GM20431 (cell line): ENCODE data around the gene NKAP.
"Not testable (repeated sequence)": the region's sequence is repeated elsewhere in the genome, so short reads cannot be mapped to it uniquely, and the experiment has no call there.

Experiments used
- in situ Hi-C: fragments of 300-500 bp; cut with MseI, MboI; formaldehyde crosslinking; loops from one replicate; pipeline ENCODE4 v1.15.0; 2020; ENCODE audit warnings: low sequenced_read_pairs; ENCODE audit not compliant: unreplicated experiment

Gene NKAP

DNA sequence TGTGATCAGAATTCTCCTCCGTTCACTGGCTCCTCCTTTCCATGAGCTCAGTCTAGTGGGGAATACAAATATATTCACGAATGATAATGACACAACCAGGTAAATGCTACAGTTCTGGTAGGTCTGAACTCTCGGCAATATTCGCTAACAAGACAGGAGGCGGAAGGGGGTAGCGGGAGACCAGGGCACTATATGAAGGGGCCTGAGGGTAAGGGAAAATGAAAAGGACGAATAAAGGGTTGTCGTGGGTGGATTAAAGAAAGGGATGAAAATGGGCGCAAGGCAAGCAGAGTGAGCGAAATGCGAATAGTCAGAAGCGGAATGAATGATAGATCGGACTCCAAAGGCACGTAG lies 743 bp downstream of the NKAP start:
- in situ Hi-C loops: no loop called here

DNA sequence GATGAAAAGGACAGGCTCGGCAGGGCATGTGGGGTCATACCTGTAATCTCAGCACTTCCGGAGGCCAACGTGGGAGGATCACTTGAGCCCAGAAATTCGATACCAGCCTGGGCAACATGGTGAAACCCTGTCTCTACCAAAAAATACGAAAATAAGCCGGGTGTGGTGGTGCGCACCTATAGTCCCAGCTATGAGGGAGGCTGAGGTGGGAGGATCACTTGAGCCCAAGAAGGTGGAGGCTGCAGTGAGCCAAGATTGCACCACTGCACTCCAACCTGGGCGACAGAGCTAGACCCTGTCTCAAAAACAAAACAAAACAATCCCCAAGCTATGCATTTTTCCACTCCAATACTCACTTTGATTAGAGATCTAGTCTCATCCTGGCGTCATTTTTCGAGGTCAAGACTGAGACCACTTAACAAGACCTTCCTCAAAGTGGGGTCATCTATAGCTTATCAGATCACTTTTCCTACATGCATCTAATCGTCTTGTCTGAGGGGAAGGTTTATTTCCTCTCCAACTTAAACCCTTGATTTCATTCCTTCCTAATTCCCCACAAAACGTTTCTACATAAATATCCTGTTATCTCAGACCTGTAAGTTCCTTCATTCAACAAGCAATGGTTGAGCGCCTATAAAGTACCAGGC lies 1.3 kb downstream of the NKAP start:
- in situ Hi-C loops: no loop called here

DNA sequence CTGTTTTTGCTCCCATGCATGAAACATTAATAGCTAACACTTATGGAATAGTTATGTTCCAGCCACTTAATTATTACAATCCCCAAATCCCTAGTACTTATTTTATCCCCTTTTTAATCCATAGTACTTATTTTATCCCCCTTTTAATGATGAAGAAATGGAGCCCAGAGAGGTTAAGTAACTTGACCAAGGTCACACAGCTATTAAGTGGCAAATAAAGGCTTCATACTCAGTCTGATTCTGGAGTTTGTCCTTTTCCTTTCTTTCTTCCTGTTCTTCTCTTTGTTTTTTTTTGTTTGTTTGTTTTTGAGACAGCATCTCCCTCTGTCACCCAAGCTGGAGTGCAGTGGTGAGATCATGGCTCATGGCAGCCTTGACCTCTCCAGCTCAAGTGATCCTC lies 2.2 kb downstream of the NKAP start:
- in situ Hi-C loops: no loop called here

DNA sequence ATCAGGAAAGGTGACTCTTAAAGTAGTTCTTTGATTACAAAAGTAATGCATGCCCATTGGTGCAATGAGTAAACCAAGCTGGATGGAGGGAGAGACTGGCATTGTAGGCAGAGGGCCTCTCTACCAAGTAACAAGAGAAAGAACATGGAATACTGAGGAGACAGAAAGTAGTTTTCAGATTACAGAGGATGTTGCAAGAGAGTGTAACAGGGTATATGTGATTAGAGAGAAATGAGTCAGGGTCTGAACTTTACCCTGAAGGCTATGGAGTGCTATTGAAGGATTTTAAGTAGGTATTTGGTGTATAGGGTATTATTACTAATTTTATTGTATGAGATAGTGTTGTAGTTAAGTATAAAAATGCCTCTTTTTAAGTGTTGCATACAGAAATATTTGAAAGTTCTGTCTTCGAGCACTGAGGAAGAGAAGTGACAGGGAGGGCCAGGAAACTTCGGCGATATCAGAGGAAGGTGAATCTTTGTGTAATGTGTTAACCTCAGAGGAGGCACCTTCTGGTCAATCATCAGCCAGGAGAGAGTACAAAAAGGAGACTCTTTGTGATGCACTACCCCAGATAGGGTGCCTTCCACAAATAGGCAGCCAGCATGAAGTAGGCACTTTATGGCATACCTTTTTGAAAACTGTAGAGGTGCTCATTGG lies 8.2 kb downstream of the NKAP start:
- in situ Hi-C loops: no loop called here

DNA sequence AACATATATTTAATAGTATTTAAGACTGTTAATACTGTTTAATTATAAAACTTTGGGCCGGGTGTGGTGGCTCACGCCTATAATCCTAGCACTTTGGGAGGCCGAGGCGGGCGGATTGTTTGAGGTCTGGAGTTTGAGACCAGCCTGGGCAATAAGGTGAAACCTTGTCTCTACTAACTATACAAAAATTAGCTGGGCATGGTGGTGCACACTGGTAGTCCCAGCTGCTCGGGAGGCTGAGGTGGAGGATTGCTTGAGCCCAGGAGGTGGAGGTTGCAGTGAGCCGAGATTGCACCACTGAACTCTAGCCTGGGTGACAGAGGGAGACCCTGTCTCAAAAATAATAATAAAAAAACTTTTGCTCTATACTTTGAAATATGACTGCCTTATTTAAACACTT lies 21.2 kb downstream of the NKAP start:
- in situ Hi-C loops: not testable (repeated sequence)

DNA sequence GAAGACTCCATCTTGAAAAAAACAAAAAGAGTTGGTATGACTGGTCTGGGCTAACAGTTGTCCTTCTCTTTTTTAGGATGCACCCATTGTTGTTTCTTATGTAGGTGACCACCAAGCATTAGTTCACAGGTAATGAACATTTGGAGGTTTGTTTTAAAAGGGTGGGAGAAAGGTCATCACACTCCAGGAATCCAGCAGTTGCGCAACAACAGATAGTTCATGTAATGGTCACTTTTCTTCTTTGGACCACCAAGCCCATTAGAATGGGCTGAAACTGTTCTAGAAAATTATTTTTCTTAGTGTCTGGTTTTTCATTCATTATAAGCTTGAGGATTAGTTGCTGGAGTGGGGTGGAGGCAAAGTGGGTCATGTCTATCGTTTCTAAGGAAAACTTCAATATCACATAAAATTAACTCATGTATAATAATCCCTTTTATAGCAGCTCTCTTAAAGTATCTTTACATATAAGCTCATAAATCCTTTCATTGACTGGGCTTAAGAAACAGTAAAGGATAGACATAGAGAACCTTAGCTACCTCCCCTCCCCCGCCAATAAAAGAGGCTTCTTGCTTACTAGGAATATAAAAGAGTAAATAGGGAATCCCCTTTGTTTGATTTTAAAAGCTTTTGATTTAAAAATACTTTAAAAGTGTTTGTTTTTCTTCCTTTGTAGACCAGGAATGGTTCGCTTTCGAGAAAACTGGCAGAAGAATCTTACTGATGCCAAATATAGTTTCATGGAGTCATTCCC lies 23.5 kb downstream of the NKAP start:
- in situ Hi-C loops: no loop called here

DNA sequence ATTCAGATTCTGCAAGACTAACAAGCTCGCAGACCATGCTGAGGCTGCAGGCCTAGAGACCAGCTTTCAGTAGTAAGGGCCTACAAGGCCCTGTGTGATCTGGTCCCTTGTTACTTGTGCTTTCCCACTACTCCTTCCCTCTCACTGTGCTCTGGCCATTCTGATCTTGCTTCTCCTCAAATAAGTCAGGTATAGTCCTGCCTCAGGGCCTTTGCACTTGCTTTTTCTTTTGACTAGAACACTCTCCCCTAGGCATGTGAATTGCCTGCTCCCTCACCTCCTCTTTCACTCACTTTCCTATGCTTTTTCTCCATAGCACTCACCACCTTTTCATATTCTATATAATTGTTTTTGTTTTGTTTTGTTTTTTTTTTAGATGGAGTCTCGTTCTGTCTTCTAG lies 25.7 kb downstream of the NKAP start:
- in situ Hi-C loops: no loop called here

DNA sequence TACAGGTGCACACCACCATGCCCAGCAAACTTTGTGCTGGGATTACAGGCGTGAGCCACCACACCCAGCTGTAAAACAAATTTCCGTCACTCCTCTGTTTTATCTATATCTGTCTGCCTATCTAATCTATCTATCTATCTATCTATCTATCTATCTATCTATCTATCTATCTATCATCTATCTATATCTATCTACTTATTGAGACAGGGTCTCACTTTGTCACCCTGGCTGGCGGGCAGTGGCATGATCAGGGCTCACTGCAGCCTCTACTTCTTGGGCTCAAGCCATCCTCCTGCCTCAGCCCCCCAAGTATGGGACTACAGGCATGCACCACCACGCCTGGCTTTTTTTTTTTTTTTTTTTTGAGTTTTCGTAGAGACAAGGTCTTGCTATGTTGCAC lies 27.2 kb downstream of the NKAP start:
- in situ Hi-C loops: no loop called here

DNA sequence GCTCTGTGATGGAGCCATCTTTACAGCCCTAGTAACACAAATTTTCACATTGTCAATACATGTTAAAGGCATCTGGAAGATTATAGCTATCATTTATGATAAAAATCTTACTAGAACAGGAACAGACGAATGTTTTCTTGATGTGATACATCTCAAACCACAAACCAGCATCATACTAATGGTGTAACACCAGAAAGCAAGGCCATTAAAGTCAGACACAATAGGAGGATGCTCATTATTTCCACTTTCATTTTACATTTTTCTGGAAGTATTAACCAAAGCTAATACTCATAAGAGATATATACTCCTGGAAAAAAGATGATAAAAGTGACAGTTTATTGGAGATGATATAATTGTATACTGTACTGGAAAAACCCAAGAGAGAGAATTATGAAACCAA lies 42.6 kb downstream of the NKAP start:
- in situ Hi-C loops: no loop called here

DNA sequence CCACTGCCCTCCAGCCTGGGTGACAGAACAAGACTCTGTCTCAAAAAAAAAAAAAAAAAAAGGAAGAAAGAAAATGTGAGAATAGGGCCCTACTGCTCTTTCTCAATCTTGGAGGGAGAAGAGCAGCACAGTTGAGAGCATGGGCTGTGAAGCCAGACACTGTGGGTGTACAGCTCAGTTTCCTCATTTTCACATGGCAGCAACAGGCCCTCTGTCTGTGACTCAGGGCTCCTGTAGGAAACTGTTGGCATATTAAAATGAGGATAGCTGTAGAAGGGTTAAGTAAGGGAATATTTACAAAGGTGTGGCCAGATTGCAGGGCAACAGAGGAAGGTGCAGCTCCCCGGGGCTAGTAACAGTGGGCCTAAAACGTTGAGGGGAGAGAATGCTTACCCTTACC lies 44.4 kb downstream of the NKAP start:
- in situ Hi-C loops: no loop called here

DNA sequence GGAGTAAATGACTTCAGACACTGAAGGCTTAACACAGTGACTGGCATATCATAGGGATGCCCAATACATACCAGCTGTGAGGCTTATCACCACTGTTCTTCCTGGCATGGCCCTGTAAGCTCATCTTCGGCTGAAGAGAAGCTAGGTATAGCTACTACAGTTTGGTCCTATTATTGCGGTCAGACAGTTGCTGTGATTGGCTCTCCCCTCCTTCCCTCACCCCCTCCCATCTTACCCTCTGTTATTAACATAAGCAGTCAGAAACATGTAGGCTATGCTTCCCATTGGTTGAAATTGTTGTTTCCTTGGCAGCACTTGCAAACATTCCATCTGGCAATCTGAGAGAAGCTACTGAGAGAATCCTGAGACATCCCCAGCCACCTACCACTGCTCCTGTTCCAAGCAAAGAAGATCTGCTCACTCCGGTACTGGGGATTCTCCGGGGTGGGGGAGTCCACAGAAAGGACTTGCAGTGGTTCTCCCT lies 47.7 kb downstream of the NKAP start, which contains the start of gene AKAP14:
AKAP14 (plus strand) TSS at position 51 of the 484 bp plus-strand sequence. CDS start 7,331 bp downstream, outside the sequence.
- in situ Hi-C loops: no loop called here

DNA sequence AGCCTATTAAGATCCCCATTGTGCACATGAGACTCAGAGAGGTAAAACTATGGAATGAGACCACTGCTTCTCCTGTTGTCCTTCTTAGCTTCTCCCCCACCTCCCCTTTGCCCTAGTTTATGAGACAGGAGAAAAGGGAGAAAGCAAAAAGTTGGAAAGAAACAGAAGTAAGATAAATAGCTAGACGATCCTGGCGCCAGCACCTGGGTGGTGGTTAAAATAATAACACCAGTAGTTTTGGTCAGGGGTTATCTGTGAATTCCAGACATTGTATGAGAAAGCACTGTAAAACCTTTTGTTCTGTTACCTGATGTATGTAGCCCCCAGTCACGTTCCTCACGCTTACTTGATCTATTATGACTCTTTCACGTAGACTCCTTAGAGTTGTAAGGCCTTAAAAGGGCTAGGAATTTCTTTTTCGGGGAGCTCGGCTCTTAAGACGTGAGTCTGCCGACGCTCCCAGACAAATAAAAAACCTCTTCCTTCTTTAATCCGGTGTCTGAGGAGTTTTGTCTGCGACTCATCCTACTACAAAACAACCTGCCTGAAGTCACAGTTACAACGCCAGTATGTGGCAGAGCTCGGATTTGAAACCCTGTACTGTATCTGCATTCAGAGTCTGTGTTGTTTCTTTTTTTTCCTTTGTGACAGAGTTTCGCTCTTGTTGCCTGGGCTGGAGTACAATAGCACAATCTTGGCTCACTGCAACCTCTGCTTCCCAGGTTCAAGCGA lies 51.4 kb downstream of the NKAP start:
- in situ Hi-C loops: not testable (repeated sequence)

DNA sequence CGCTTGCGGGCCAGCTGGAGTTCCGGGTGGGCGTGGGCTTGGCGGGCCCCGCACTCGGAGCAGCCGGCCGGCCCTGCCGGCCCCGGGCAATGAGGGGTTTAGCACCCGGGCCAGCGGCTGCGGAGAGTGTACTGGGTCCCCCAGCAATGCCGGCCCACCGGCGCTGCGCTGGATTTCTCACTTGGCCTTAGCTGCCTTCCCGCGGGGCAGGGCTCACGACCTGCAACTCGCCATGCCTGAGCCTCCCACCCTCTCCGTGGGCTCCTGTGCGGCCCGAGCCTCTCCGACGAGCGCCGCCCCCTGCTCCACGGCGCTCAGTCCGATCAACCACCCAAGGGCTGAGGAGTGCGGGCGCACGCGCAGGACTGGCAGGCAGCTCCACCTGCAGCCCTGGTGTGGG lies 52.9 kb downstream of the NKAP start:
- in situ Hi-C loops: not testable (repeated sequence)

DNA sequence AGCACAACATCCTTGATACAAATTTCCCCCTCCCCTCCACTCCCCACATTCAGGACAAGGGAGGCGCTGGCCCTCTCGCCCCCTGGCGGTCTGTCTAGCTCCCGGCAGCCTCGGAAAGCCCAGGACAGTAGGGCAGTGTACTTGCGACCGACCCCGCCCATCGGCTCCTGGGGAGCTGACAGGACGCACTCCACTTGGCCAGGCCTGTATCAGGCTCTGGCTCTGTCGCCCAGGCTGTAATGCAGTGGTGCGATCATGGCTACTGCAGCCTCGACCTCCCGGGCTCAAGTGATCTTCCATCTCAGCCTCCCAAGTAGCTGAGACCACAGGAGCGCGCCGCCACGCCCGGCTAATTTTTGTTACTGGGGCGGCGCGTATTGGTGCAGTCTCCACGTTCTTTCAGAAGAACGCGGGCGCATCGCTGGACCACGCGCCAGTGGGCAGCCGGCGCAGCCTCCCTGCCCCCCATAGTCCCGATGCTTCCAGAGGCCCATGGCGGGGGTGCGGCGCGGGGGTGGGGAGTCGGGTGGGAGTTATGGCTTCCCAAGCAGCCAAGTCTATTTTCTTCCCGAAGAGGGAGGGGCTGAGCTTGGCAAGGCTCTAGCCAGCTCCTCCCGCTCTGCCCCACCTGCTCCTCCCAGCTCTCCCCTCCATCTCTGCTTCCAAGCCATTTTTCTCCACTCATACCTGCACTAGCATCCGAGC lies 55.7 kb downstream of the NKAP start:
- in situ Hi-C loops: no loop called here

DNA sequence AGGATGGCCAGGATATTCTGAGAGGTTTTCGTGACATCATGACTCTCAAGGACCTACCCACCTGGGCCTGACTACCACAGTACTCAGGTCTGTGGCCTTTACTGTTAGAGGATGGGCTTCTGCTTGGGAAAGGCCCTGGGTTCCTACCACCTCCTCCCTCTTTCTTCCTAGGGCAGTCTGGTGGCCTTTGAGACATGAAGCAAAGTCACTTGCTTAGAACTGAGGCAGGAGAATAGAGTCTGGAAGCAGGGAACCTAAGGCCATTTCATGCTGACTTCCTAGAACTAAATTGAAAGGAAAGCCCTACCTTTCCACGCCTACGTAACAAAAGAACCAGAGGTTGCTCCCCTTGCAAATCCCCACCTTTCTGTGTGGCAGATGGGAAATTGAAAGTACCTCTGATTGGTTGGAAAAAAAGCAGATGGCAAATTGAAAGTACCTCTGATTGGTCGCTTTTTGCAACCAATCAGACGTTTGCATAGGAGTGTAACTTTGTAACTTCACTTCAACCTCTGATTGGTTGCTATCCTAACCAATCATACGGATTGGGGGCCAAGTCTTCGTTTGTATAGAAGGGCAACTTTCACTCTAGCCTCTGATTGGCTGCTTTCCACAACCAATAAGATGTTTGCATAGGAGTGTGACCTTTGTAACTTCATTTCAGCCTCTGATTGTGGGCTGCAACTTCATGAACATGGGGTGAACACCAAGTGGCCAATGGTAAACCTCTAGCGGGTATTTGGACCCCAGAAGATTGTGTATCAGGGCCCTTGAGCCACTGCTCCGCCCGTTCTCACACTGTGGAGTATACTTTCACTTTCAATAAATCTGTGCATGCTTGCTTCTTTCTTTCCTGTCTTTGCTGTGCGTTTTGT lies 57.8 kb downstream of the NKAP start:
- in situ Hi-C loops: no loop called here

DNA sequence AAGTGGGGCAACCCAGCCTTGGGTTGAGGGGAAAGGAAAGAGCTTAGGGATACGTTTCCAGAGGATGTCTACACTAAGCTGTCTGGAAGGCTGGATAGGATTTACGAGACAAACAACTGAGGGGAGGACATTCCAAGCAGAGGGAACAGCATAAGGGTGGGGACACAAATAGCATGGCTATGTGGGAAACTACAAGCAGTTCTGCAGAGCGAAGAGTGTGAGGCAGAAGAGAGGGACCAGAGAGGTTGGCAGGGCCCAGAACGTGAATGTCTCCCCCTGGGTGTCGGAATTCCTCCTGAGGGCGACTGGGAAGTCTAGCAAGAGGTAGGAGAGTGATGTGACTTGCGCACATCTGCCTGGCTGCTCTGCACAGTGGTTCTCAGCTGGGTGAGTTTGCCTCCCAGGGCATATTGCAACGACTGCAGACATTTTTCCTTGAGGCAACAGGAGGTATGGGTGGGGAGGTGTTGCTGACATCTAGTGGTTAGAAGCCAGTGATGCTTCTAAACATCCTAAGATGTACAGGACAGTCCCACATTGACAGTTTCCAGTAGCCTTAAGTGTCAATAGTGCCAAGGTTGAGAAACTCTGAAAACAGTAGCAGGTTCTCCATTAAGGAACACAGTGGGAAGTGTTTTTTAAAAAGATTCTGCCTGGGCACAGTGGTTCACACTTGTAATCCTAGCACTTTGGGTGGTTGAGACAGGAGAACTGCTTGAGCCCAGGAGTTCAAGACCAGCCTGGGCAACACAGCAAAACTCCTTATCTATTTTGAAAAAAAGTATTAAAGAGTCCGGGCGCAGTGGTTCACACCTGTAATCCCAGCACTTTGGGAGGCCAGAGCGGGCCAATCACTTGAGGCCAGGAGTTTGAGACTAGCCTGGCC lies 62.8 kb downstream of the NKAP start:
- in situ Hi-C loops: no loop called here

DNA sequence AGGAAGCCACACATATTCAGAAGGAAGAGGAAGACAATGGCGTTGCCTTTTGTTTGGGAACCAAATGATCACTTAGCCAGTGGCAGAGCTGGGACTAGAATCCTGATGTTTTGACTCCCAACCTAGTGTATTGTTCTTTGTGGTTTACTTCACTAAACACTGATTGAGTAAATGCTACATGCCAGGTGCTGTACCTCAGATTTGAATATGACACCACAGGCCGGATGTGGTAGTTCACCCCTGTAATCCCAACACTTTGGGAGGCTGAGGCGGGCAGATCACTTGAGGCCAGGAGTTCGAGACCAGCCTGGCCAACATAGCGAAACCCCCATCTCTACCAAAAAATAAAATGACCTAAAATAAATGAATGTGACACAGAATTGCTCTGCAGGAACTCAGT lies 63.5 kb downstream of the NKAP start:
- in situ Hi-C loops: no loop called here

DNA sequence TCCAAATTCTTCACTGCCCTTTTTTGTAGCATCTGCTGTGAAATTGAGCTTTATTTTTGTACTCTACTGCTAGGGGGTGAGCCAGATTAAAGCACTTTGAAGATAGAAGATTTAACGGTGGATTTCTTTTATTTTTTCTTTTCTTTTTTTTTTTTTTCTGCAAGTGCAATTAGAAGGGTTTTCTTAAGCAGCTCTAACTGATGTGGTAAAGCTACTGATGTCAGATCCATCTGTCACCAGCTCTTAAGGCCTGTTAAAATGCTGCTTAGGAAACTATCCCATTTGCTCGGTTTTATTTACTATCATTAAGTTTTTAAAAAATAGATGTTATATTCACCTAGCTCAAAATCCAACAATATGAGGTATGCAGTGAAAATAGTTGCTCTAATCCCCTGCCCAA lies 64.8 kb downstream of the NKAP start:
- in situ Hi-C loops: no loop called here
